GM10266 (cell line): Measurements from ENCODE around the gene XCL2.

Source experiments
- DNase-seq: peaks from one replicate; pipeline ENCODE4 v3.0.0; 2012; ENCODE audit errors: extremely low spot score
- TF ChIP-seq, protein P1 (sequence below): IDR thresholded peaks from 2 replicates; pipeline ENCODE4 v1.5.1; 2012; ENCODE audit warnings: mild to moderate bottlenecking, low read depth; ENCODE audit not compliant: control insufficient read depth, insufficient read depth; ENCODE audit errors: missing control alignments

The XCL2 gene

DNA sequence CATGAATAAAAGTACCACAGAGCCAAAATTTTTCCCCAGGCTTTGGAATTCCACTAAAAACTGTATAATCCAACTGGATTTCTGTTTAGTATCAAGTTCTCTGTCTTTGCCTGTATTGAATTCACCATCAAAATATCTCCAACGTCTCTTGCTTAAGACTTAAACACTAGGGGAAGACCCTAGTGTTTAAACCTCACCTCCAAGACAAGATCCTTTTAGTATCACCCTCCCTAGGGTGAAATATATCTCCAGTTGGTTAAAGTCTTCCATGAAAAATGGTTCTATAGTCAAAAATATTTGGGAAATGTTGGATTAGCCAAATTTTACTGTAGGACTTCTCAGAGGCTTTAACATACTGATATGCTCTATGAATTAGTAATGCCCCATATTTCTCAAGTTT lies 24.5 kb upstream of the XCL2 start:
- DNase-seq: no peak
- TF ChIP-seq, protein P1, sequence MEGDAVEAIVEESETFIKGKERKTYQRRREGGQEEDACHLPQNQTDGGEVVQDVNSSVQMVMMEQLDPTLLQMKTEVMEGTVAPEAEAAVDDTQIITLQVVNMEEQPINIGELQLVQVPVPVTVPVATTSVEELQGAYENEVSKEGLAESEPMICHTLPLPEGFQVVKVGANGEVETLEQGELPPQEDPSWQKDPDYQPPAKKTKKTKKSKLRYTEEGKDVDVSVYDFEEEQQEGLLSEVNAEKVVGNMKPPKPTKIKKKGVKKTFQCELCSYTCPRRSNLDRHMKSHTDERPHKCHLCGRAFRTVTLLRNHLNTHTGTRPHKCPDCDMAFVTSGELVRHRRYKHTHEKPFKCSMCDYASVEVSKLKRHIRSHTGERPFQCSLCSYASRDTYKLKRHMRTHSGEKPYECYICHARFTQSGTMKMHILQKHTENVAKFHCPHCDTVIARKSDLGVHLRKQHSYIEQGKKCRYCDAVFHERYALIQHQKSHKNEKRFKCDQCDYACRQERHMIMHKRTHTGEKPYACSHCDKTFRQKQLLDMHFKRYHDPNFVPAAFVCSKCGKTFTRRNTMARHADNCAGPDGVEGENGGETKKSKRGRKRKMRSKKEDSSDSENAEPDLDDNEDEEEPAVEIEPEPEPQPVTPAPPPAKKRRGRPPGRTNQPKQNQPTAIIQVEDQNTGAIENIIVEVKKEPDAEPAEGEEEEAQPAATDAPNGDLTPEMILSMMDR: no peak

DNA sequence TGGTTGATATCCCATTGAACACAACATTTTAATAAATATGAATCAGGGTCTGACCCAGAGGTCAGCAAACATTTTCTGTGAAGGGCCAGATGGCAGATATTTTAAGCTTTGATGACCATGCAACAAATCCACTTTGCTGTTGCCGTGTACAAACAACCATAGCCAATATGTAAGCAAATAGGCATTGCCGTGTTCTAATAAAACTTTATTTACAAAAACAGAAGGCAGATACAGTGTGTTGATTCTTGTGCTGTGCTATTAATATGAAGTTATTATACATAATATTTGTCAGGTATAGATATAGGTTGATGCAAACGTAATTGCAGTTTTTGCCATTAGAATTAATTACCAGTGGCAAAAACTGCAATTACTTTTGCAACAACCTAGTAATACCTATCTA lies 23.8 kb upstream of the XCL2 start:
- DNase-seq: no peak
- TF ChIP-seq, protein P1: no peak

DNA sequence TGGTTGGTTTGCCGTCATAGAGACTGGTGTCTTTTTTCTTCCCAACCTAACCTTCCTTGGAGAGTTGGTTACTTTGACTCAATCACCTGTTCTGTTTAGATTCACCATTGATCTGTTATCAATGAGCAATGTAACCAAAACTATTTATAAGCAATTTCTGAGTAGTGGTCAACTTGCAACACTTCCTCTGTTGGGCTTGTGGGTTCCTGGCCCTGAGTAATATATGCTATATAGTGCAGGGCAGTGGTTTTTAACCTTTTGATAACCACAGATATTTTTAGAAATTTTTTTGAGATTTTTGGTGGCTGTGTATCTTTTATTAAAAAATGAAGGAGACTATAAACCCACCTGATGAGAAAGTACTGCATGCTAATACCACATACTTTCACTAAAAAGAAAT lies 23.2 kb upstream of the XCL2 start:
- DNase-seq: no peak
- TF ChIP-seq, protein P1: no peak

DNA sequence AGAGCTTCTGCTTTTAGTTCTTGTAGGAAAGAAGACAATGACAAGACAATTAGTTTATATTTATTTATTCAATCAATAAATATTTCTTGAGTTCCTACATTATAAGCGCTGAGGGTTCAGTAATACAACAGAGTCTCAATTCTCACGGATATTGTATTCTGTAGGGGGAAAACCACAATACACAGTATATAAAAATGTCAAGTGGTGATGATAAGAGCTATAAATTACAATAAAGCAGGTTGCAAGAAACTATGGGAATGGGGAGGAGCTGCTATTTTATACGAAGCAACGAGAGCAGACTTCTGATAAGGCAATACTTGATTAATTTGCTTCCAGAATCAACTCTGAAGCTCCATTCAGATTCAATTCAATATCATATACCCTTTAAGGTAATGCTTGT lies 22.0 kb upstream of the XCL2 start:
- DNase-seq: no peak
- TF ChIP-seq, protein P1: no peak

DNA sequence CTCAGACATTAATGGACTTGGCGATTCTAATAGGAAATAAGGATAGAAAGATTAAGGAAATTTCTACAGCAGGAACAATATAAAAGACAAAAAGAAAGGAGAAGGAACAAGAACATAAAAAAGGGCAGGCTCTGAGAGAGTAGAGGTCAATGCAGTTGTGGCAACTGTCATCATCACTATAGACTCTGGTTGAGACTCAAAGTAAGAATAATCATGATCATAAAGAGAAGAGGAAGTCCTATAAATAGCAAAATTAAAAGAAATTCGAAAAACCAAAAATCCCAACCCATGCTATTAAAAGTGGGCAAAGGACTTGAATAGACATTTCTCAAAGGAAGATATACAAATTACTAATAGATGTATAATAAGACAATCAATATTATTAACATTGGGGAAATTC lies 18.2 kb upstream of the XCL2 start:
- DNase-seq: no peak
- TF ChIP-seq, protein P1: no peak

DNA sequence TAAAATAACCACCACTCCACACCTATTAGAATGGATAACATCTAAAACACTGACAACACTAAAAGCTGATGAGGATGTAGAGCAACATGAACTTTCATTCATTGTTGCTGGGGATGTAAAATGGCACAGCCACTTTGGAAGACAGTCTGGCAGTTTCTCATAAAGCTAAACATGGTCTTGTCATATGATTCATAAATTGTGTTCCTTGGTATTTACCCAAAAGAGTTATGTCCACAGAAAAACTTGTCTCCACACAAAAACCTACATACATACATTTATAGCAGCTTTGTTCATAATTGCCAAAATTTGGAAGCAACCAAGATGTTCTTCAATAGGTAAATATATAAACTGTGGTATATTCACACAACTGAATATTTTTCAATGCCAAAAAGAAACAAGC lies 16.6 kb upstream of the XCL2 start:
- DNase-seq: no peak

DNA sequence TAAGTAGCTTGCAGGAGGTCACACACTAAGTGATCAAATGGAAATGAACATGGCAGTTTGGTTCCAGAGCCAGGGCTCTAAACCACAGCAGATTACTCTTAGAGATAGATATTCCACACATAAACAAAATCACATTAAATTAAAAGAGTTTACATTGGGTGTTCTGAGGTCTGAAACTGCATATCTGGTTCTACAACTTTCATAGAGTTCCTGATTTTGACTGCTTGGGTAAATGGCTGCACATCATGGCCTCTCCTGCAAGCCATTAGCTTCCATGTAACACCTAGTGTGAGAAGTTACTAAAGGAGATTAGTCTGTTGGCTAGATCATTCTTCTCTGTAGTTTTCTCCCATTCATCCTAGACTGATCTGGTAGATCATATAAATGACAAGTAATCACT lies 12.8 kb upstream of the XCL2 start:
- TF ChIP-seq, protein P1: no peak
- no peak for DNase-seq

More for the DNA sequence above, 16.6 kb upstream of the XCL2 start:
- TF ChIP-seq, protein P1: no peak
